Activated CD8-positive, alpha-beta memory T cell treated with anti-CD3 and anti-CD28 coated beads for 48 hours (primary cell): ENCODE measurements around the gene DCAF5.

Experiments used
- DNase-seq, 3 experiments: peaks; one replicate each; pipeline ENCODE4 v3.0.0-alpha.2; 2020; ENCODE audit warnings: low read depth in 2 of 3, low spot score in 2 of 3

The DCAF5 gene

GRCh38 chr14:69149461-69150244, 3.3 kb downstream of the DCAF5 start:
- DNase-seq: no peak

GRCh38 chr14:69142101-69142500, 10.8 kb downstream of the DCAF5 start:
- no peak for DNase-seq

GRCh38 chr14:69141550-69141949, 11.4 kb downstream of the DCAF5 start:
- no peak for DNase-seq

GRCh38 chr14:69139743-69140142, 13.2 kb downstream of the DCAF5 start:
- no peak for DNase-seq

GRCh38 chr14:69137843-69138535, 14.9 kb downstream of the DCAF5 start:
- no peak for DNase-seq

GRCh38 chr14:69137416-69137815, 15.5 kb downstream of the DCAF5 start:
- no peak for DNase-seq

- no peak for DNase-seq
Observed at GRCh38 chr14:69135133-69135532, 17.8 kb downstream of the DCAF5 start.

GRCh38 chr14:69133206-69134125, 19.5 kb downstream of the DCAF5 start:
- DNase-seq: no peak

- no peak for DNase-seq
Observed at GRCh38 chr14:69132513-69133181, 20.3 kb downstream of the DCAF5 start.

- DNase-seq: no peak
Observed at GRCh38 chr14:69131176-69131575, 21.7 kb downstream of the DCAF5 start.

GRCh38 chr14:69129264-69129880, 23.5 kb downstream of the DCAF5 start:
- DNase-seq: peak in 1 of 3 experiments; percentile 48

- DNase-seq: no peak
Observed at GRCh38 chr14:69118305-69118704, 34.6 kb downstream of the DCAF5 start.

- no peak for DNase-seq
Observed at GRCh38 chr14:69117020-69117767, 35.7 kb downstream of the DCAF5 start.

GRCh38 chr14:69115407-69116185, 37.3 kb downstream of the DCAF5 start:
- DNase-seq: no peak

GRCh38 chr14:69114763-69115162, 38.2 kb downstream of the DCAF5 start:
- no peak for DNase-seq

- DNase-seq: no peak
Observed at GRCh38 chr14:69108358-69108757, 44.6 kb downstream of the DCAF5 start.

GRCh38 chr14:69107407-69108003, 45.4 kb downstream of the DCAF5 start:
- DNase-seq: no peak

GRCh38 chr14:69106451-69106850, 46.5 kb downstream of the DCAF5 start:
- DNase-seq: no peak

GRCh38 chr14:69105326-69105725, 47.6 kb downstream of the DCAF5 start:
- DNase-seq: no peak
